RWPE2 (cell line): ENCODE data around the gene NANP.
A peak's percentile ranks its signal among the peaks of the same experiment; 100 is the strongest.
"Not testable (repeated sequence)": the region's sequence is repeated elsewhere in the genome, so short reads cannot be mapped to it uniquely, and the experiment has no call there.

ENCODE experiments used
- ATAC-seq: fragments of 200-7000 bp; cut with Tn5 transposase; 3 replicates; pipeline ENCODE4 v1.9.1; 2021; ENCODE audit warnings: low read depth
- DNase-seq: peaks from one replicate; pipeline ENCODE4 v3.0.0-alpha.2; 2020; ENCODE audit warnings: low spot score
- H3K27ac ChIP-seq: fragments of 450-650 bp; 2 replicates; pipeline ENCODE4 v1.5.1; 2017; ENCODE audit warnings: mild to moderate bottlenecking; ENCODE audit not compliant: poor library complexity, severe bottlenecking
- H3K27me3 ChIP-seq: fragments of 250-450 bp; sonication (Bioruptor Pico); 2 replicates; pipeline ENCODE4 v1.5.1; 2021; ENCODE audit warnings: mild to moderate bottlenecking, moderate library complexity; ENCODE audit not compliant: insufficient read depth, poor library complexity, severe bottlenecking
- H3K36me3 ChIP-seq: fragments of 250-450 bp; sonication (Bioruptor Pico); 2 replicates; pipeline ENCODE4 v1.5.1; 2020; ENCODE audit warnings: low read depth, mild to moderate bottlenecking, moderate library complexity
- H3K4me1 ChIP-seq: fragments of 250-450 bp; sonication (Bioruptor Pico); 2 replicates; pipeline ENCODE4 v1.5.1; 2021; ENCODE audit warnings: mild to moderate bottlenecking, moderate library complexity; ENCODE audit not compliant: insufficient read depth, poor library complexity, severe bottlenecking
- H3K4me3 ChIP-seq: fragments of 250-450 bp; sonication (Bioruptor Pico); 2 replicates; pipeline ENCODE4 v1.5.1; 2021; ENCODE audit warnings: mild to moderate bottlenecking, moderate library complexity; ENCODE audit not compliant: severe bottlenecking
- H3K9me3 ChIP-seq: fragments of 250-450 bp; sonication (Bioruptor Pico); 2 replicates; pipeline ENCODE4 v1.5.1; 2021; ENCODE audit warnings: mild to moderate bottlenecking, moderate library complexity; ENCODE audit not compliant: severe bottlenecking
- TF ChIP-seq, protein P1 (sequence below): fragments of 450-650 bp; IDR thresholded peaks from one replicate; pipeline ENCODE4 v1.5.1; 2017; ENCODE audit warnings: mild to moderate bottlenecking, moderate library complexity; ENCODE audit not compliant: poor library complexity, severe bottlenecking

The NANP gene

DNA sequence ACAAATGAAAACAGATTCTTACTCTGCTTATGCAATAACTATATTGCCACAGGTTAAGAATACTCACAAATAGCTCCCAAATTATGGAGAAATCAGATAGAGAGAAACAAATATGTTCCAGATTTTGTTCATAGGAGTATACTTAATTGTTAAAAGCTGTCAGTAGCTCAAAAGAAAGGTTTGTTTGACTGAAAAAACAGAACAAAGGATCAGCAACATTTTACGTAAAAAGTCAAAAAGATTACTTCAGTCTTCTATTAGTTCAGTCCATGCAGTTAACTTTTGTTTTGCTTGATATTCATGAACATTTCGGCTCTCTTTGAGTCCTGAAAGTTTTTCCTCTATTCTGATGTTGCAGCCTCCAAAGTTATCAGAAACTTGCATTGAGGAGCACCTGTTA lies 13.4 kb upstream of the NANP start:
- ATAC-seq (no peak), DNase-seq (no peak)
- H3K27ac ChIP-seq = no peak overlapping the region
- H3K4me1 ChIP-seq = peaks cover 14% of the 10 kb centered on the region
- TF ChIP-seq, protein P1, sequence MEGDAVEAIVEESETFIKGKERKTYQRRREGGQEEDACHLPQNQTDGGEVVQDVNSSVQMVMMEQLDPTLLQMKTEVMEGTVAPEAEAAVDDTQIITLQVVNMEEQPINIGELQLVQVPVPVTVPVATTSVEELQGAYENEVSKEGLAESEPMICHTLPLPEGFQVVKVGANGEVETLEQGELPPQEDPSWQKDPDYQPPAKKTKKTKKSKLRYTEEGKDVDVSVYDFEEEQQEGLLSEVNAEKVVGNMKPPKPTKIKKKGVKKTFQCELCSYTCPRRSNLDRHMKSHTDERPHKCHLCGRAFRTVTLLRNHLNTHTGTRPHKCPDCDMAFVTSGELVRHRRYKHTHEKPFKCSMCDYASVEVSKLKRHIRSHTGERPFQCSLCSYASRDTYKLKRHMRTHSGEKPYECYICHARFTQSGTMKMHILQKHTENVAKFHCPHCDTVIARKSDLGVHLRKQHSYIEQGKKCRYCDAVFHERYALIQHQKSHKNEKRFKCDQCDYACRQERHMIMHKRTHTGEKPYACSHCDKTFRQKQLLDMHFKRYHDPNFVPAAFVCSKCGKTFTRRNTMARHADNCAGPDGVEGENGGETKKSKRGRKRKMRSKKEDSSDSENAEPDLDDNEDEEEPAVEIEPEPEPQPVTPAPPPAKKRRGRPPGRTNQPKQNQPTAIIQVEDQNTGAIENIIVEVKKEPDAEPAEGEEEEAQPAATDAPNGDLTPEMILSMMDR = no peak
- peaks cover 52% of the 10 kb centered on the region for H3K36me3 ChIP-seq
- H3K27me3 ChIP-seq = no peaks in the 10 kb centered on the region
- no peak overlapping the region for H3K4me3 ChIP-seq
- no peaks in the 10 kb centered on the region for H3K9me3 ChIP-seq

DNA sequence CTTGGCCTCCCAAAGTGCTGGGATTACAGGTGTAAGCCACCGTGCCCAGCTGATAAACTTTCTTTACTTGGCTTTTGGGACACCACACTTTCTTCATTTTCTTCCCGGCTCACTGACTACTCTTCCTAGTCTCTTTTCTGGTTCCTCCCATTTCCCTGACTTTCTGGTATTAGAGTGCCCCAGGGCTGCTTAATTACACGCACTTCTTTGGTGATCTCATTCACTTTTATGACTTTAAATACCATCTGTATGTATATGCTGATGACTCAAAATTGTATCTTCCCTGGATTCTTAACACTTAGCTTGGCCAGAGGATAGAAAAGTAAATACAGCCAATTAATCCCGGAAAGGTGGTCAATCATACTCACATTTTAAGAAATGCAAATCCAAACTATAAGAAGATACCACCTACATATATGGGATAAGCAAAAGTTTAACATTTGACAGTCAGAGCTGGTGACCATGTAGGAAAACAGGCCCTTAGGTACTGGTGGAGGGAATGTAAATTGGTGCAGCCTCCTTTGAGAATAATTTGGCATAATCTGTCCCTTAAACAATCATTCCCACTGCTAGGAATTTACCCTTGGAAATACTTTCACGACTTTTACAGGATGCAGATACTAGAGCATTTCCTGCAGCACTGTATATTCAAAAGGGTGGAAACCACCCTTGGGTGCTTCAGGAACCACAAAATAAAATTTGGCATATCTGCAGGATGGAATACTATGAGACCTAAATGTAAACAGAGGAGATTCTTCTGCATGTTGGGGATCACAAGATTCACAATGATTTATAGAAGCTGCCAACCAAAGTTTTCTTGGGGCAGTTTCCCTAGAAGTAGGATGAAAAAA lies 9.4 kb upstream of the NANP start:
- H3K36me3 ChIP-seq = peaks cover 39% of the 10 kb centered on the region
- peaks cover 14% of the 10 kb centered on the region for H3K4me1 ChIP-seq
- TF ChIP-seq, protein P1 = no peak
- peak overlapping the region; percentile 74 for H3K27ac ChIP-seq
- H3K9me3 ChIP-seq = no peaks in the 10 kb centered on the region
- H3K4me3 ChIP-seq = no peak overlapping the region
- peak; percentile 99 for ATAC-seq
- no peak for DNase-seq
- H3K27me3 ChIP-seq = no peaks in the 10 kb centered on the region

- not testable (repeated sequence) for H3K27me3 ChIP-seq, H3K9me3 ChIP-seq, H3K27ac ChIP-seq, DNase-seq, H3K4me3 ChIP-seq, ATAC-seq
- H3K36me3 ChIP-seq = peaks cover 16% of the 10 kb centered on the region
- H3K4me1 ChIP-seq = peaks cover 14% of the 10 kb centered on the region
Measured at GRCh38 chr20:25630615-25631014, 6.8 kb upstream of the NANP start.

DNA sequence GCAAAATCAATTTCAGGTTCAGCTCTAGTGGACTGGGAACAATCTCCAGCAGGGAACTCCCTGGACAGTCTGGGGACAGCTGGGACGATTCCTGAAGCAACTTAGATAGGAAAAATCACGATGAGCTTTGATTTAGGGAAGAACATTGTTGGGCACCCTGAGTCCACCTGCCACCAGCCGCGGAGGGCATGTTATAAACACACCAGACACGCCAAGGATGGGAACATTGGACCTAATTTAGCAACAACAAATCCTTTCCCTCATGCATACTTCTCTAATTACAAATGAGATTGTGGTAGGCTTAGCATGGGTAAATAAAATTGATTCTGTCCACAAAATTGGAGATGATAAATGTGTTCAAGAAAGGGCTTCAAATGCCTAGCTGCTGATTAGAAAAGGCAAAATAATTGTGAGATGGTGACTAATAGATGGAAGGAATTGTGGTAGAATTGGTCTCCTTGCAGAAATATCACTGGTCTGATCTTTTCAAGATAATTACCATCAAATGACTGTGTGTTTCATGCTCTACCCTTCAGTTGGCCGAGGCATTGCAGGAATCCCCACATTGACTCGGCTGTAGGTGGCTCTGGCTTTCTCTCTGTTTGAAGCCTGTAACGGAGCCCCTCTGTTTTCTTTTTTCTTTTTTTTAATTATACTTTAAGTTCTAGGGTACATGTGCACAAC lies 6.1 kb upstream of the NANP start:
- DNase-seq = no peak
- TF ChIP-seq, protein P1 = no peak
- no peaks in the 10 kb centered on the region for H3K9me3 ChIP-seq
- H3K27ac ChIP-seq = no peak overlapping the region
- H3K27me3 ChIP-seq = no peaks in the 10 kb centered on the region
- H3K4me3 ChIP-seq = no peak overlapping the region
- peaks cover 10% of the 10 kb centered on the region; the same call in 1 of the 2 replicates for H3K36me3 ChIP-seq
- H3K4me1 ChIP-seq = peaks cover 18% of the 10 kb centered on the region
- no peak for ATAC-seq

- Histone ChIP-seq H3K36me3 (no peaks in the 10 kb centered on the region), H3K27ac (no peak overlapping the region), H3K27me3 (no peaks in the 10 kb centered on the region), H3K4me3 (no peak overlapping the region), H3K9me3 (no peaks in the 10 kb centered on the region), H3K4me1 (peaks cover 14% of the 10 kb centered on the region)
- no peak for ATAC-seq
- TF ChIP-seq, protein P1 = no peak
- no peak for DNase-seq
Measured at GRCh38 chr20:25626779-25627178, 3.0 kb upstream of the NANP start.
